Measurements from ENCODE around the gene ORM2.

Gene ORM2

DNA sequence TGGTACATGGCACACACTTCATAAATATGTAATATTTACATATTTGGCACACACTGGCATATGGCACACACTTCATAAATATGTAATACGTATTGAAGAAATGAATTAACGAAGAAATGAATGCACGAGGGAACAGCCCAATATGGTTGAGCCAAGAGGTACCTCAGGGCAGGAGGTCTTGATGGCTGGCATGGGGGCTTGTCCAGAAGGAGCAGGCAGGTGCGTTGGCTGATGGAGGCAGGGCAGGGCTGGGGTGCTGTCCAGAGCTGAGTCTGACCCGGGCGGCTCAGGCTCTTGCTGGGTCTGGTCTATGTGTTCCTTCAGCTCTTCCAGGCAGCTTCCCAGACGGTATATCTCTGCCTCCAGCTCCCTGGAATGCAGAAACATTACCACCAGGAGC is 31.9 kb downstream of the ORM2 start:
- no peak for DNase-seq (ENCODE audit: low read depth, low spot score)
- no peaks in the 10 kb centered on the region for H3K27me3 ChIP-seq (ENCODE audit: insufficient read depth, insufficient read length)
- no peaks in the 10 kb centered on the region for H3K4me1 ChIP-seq (ENCODE audit: insufficient read depth, insufficient read length)
- peaks cover 82% of the 10 kb centered on the region for H3K36me3 ChIP-seq (ENCODE audit: insufficient read depth, insufficient read length, low read length)
- H3K9me3 ChIP-seq (ENCODE audit: insufficient read depth, low read length): no peaks in the 10 kb centered on the region
- H3K4me3 ChIP-seq (ENCODE audit: insufficient read length, low read depth): no peak overlapping the region
- TF ChIP-seq YY1 (IDR thresholded peaks at IDR 0.05; ENCODE audit: insufficient read depth, insufficient read length): no peak
- no peak for TF ChIP-seq SUZ12 (IDR thresholded peaks at IDR 0.05; ENCODE audit: extremely low read depth, insufficient read depth, insufficient read length)
- no peak for TF ChIP-seq ZNF274 (IDR thresholded peaks at IDR 0.05; ENCODE audit: low read depth, low read length)
- H3K9ac ChIP-seq (ENCODE audit: insufficient read length, low read depth): no peak overlapping the region

DNA sequence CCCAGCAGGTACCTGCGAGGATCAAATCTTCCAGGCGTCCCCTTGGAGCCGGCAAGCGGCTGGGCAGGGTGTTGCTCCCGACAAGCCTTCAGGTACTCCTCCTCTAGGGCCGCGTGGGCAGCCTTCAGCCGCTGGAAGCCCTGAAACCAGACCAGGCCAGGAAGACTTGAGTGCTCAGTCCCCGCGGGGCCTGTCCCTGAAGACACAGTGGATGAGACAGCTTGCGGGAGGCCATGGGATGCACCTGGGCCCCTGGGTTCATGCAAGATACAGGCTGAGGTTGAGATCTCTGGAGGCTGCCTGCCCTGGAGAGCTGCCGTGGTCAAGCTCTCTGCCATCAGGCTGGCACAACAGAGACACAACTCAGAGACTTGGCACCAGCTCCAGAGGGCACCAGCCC is 32.7 kb downstream of the ORM2 start:
- Histone ChIP-seq H3K9me3 (ENCODE audit: insufficient read depth, low read length) (no peaks in the 10 kb centered on the region), H3K9ac (ENCODE audit: insufficient read length, low read depth) (no peak overlapping the region), H3K27me3 (ENCODE audit: insufficient read depth, insufficient read length) (no peaks in the 10 kb centered on the region), H3K36me3 (ENCODE audit: insufficient read depth, insufficient read length, low read length) (peaks cover 78% of the 10 kb centered on the region), H3K4me1 (ENCODE audit: insufficient read depth, insufficient read length) (no peaks in the 10 kb centered on the region), H3K4me3 (ENCODE audit: insufficient read length, low read depth) (no peak overlapping the region)
- TF ChIP-seq SUZ12 (IDR thresholded peaks at IDR 0.05; ENCODE audit: extremely low read depth, insufficient read depth, insufficient read length): no peak
- TF ChIP-seq YY1 (IDR thresholded peaks at IDR 0.05; ENCODE audit: insufficient read depth, insufficient read length): no peak
- no peak for TF ChIP-seq ZNF274 (IDR thresholded peaks at IDR 0.05; ENCODE audit: low read depth, low read length)
- DNase-seq (ENCODE audit: low read depth, low spot score): no peak

DNA sequence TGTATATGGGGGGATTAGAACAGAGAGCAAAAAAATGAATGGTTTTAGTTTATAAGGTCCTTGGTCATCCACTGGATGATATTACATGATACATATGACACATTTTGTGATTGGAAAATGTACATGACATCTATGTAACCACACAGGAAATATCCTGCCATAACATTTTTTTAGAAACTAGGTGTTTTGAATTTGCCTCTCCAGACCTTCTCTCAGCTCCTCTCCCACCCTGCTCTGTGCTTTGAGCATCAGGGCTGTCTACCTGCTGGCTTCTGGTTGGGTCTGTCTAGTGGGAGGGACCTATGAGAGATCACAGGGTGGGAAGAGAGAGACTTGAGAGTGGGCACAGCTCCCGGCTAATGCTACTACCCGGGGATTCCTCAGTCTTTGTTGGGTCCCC is 33.8 kb downstream of the ORM2 start:
- H3K9ac ChIP-seq (ENCODE audit: insufficient read length, low read depth): no peak overlapping the region
- TF ChIP-seq SUZ12 (IDR thresholded peaks at IDR 0.05; ENCODE audit: extremely low read depth, insufficient read depth, insufficient read length) (no peak), YY1 (IDR thresholded peaks at IDR 0.05; ENCODE audit: insufficient read depth, insufficient read length) (no peak), ZNF274 (IDR thresholded peaks at IDR 0.05; ENCODE audit: low read depth, low read length) (no peak)

DNA sequence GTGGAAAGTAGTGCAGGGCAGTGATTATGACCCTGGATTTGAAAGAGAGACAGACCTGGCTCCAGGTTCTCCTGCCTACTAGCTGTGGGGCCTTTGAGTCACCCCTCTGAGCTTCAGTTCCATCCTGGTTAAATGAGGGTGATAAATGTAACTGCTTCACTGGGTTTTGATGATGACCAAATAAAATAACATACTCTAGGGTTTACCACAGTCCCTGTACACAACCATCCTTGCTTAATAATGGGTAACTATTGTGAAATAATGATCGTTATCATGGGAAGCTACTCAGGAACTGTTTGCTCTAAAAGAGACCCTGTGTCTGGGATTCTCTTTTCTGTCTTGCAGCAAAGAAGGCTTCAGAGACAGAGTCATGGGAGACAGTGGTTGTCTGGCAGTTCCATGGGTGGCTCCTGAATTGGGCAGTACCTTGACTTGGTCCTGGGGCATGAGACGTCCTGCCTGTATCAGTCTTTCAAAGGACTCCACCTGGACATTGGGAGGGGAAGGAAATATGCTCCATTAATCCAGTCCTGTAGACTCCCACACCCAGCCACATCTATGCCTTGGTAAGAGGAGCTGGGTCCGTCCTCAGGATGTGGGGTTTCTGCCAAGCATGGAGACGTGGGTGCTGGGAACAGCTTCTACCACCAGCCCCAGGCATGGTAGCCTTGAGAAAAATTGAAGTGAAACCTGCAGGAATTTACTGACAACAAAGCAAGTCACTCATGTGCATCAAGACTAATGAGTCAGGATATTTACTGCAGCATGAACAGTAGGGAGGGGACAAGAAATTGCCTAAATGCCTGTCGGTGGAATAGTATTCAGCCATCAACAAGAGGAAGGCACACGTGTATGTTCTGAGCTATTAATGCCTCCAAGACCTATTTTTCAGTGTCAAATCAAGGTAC is 34.7 kb downstream of the ORM2 start:
- peaks cover 77% of the 10 kb centered on the region for H3K36me3 ChIP-seq (ENCODE audit: insufficient read depth, insufficient read length, low read length)
- TF ChIP-seq ZNF274 (IDR thresholded peaks at IDR 0.05; ENCODE audit: low read depth, low read length) (no peak), SUZ12 (IDR thresholded peaks at IDR 0.05; ENCODE audit: extremely low read depth, insufficient read depth, insufficient read length) (no peak), YY1 (IDR thresholded peaks at IDR 0.05; ENCODE audit: insufficient read depth, insufficient read length) (no peak)
- H3K9me3 ChIP-seq (ENCODE audit: insufficient read depth, low read length): no peaks in the 10 kb centered on the region
- H3K27me3 ChIP-seq (ENCODE audit: insufficient read depth, insufficient read length): no peaks in the 10 kb centered on the region
- peaks cover 4% of the 10 kb centered on the region for H3K4me1 ChIP-seq (ENCODE audit: insufficient read depth, insufficient read length)
- DNase-seq (ENCODE audit: low read depth, low spot score): no peak
- no peak overlapping the region for H3K4me3 ChIP-seq (ENCODE audit: insufficient read length, low read depth)
- no peak overlapping the region for H3K9ac ChIP-seq (ENCODE audit: insufficient read length, low read depth)

More for the DNA sequence above, 33.8 kb downstream of the ORM2 start:
- Histone ChIP-seq H3K27me3 (ENCODE audit: insufficient read depth, insufficient read length) (no peaks in the 10 kb centered on the region), H3K4me1 (ENCODE audit: insufficient read depth, insufficient read length) (peaks cover 4% of the 10 kb centered on the region), H3K9me3 (ENCODE audit: insufficient read depth, low read length) (no peaks in the 10 kb centered on the region), H3K4me3 (ENCODE audit: insufficient read length, low read depth) (no peak overlapping the region), H3K36me3 (ENCODE audit: insufficient read depth, insufficient read length, low read length) (peaks cover 79% of the 10 kb centered on the region)
- no peak for DNase-seq (ENCODE audit: low read depth, low spot score)

DNA sequence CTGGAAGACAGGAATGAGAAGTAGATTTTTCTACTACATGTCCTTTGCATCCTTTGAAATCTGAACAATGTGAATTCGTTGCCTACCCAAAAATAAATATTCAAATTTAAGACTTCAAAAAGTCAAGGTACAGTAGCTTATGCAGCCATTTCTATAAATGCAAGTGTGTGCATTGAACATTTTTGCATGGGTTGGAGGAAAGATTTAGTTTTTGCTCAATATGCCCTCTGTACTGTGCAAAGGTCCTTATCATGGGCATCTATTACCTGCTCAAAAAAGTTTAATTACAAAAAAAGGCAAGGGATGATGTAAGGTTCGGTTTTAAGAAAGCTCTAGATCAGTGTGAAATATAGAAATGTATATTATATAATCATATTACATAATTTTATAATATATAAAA is 35.5 kb downstream of the ORM2 start:
- Histone ChIP-seq H3K4me3 (ENCODE audit: insufficient read length, low read depth) (no peak overlapping the region), H3K9me3 (ENCODE audit: insufficient read depth, low read length) (no peaks in the 10 kb centered on the region), H3K4me1 (ENCODE audit: insufficient read depth, insufficient read length) (peaks cover 10% of the 10 kb centered on the region), H3K36me3 (ENCODE audit: insufficient read depth, insufficient read length, low read length) (peaks cover 74% of the 10 kb centered on the region), H3K27me3 (ENCODE audit: insufficient read depth, insufficient read length) (no peaks in the 10 kb centered on the region), H3K9ac (ENCODE audit: insufficient read length, low read depth) (no peak overlapping the region)
- TF ChIP-seq ZNF274 (IDR thresholded peaks at IDR 0.05; ENCODE audit: low read depth, low read length) (no peak), SUZ12 (IDR thresholded peaks at IDR 0.05; ENCODE audit: extremely low read depth, insufficient read depth, insufficient read length) (no peak), YY1 (IDR thresholded peaks at IDR 0.05; ENCODE audit: insufficient read depth, insufficient read length) (no peak)
- no peak for DNase-seq (ENCODE audit: low read depth, low spot score)

DNA sequence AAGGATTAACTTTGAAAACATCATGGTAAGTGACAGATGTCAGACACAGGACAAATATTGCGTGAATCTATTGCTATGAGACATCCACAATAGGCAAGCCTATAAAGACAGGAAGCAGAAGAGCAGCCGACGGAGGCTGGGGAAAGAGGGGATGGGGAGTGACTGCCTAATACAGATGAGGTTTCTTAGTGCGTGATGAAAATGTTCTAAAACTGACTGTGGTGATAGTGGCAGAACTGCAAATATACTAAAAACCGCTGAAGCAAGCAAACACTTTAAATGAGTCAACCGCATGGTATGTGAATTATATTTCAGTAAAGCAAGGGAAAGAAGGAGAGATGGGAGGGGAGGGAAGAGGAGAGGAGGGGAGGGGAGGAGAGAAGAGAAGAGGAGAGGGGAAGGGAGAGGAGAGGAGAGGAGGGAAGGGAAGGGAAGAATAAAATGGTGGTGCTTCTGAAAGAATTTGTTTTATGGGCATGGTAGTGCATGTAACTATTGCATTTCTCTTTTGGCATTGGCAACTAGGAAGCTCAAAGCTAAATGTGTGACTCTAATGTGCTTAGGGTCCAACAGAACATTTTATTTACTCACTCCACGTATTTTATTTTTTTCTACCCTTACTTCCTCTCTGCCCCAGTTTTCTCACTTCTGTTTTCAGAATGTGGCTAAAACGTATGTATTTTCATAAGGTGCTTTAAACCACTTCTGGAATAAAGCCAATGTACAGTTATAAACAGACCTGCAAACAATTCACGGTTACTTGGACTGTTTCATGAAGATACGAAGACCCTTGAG is 36.9 kb downstream of the ORM2 start:
- no peak for DNase-seq (ENCODE audit: low read depth, low spot score)
- H3K9ac ChIP-seq (ENCODE audit: insufficient read length, low read depth): no peak overlapping the region
- no peak overlapping the region for H3K4me3 ChIP-seq (ENCODE audit: insufficient read length, low read depth)
- H3K27me3 ChIP-seq (ENCODE audit: insufficient read depth, insufficient read length): no peaks in the 10 kb centered on the region
- peaks cover 17% of the 10 kb centered on the region for H3K4me1 ChIP-seq (ENCODE audit: insufficient read depth, insufficient read length)
- no peaks in the 10 kb centered on the region for H3K9me3 ChIP-seq (ENCODE audit: insufficient read depth, low read length)
- no peak for TF ChIP-seq SUZ12 (IDR thresholded peaks at IDR 0.05; ENCODE audit: extremely low read depth, insufficient read depth, insufficient read length)
- TF ChIP-seq YY1 (IDR thresholded peaks at IDR 0.05; ENCODE audit: insufficient read depth, insufficient read length): no peak
- TF ChIP-seq ZNF274 (IDR thresholded peaks at IDR 0.05; ENCODE audit: low read depth, low read length): no peak
- H3K36me3 ChIP-seq (ENCODE audit: insufficient read depth, insufficient read length, low read length): peaks cover 66% of the 10 kb centered on the region

DNA sequence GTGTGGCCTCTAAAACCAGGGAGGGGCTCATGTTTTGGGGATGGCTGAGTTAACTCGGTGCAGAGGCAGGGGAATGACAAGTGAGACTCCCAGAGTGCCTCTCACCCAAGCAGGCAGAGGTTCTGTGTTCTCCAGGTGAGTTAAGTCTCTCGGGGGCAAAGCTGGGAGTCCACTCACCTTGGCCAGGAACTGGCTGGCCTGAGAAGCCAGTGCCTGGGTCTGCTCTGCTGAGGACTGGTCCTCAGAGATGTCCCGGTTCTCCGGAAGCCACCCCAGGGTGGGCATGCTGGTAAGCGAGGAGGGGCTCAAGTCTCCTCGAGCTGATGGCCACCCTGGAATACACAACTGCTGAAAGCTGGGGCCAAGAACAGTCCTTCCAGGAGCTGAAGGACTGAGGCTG is 37.7 kb downstream of the ORM2 start:
- Histone ChIP-seq H3K27me3 (ENCODE audit: insufficient read depth, insufficient read length) (no peaks in the 10 kb centered on the region), H3K9ac (ENCODE audit: insufficient read length, low read depth) (no peak overlapping the region), H3K4me3 (ENCODE audit: insufficient read length, low read depth) (no peak overlapping the region), H3K9me3 (ENCODE audit: insufficient read depth, low read length) (no peaks in the 10 kb centered on the region), H3K36me3 (ENCODE audit: insufficient read depth, insufficient read length, low read length) (peaks cover 65% of the 10 kb centered on the region), H3K4me1 (ENCODE audit: insufficient read depth, insufficient read length) (peaks cover 25% of the 10 kb centered on the region)
- no peak for DNase-seq (ENCODE audit: low read depth, low spot score)
- TF ChIP-seq SUZ12 (IDR thresholded peaks at IDR 0.05; ENCODE audit: extremely low read depth, insufficient read depth, insufficient read length) (no peak), ZNF274 (IDR thresholded peaks at IDR 0.05; ENCODE audit: low read depth, low read length) (no peak), YY1 (IDR thresholded peaks at IDR 0.05; ENCODE audit: insufficient read depth, insufficient read length) (no peak)
